Naive B cell (primary cell): Measurements from ENCODE around the gene ANKRD50. TPM values are rescaled to one million over a fixed set of nuclear protein-coding genes. Genes with fewer than 3 reads are reported as not detected.

Experiments
- ATAC-seq, 2 donors: fragments of 150-1000 bp; cut with Tn5 transposase; 2 replicates each; pipeline ENCODE4 v1.10.0; 2021; ENCODE audit warnings: low read depth in 2 of 2, mild to moderate bottlenecking in 2 of 2, moderate library complexity in 2 of 2
- DNase-seq: peaks from one replicate; pipeline ENCODE4 v3.0.0; 2022
- H3K27ac Mint-ChIP-seq, 6 donors: one replicate each; pipeline ENCODE4 v1.8.0; 2020 to 2022; ENCODE audit warnings: mild to moderate bottlenecking in 6 of 6, mixed read lengths in 6 of 6, moderate library complexity in 5 of 6, inconsistent platforms in 2 of 6
- H3K27me3 Mint-ChIP-seq, 3 donors: one replicate each; pipeline ENCODE4 v1.8.0; 2021 to 2022; ENCODE audit warnings: mixed read lengths in 3 of 3, mild to moderate bottlenecking in 1 of 3
- H3K36me3 Mint-ChIP-seq, 2 donors: one replicate each; pipeline ENCODE4 v1.8.0; 2020 to 2022; ENCODE audit warnings: mixed read lengths in 2 of 2, inconsistent platforms in 1 of 2, mild to moderate bottlenecking in 1 of 2
- H3K4me1 Mint-ChIP-seq, 3 donors: one replicate each; pipeline ENCODE4 v1.8.0; 2020 to 2022; ENCODE audit warnings: mixed read lengths in 3 of 3, inconsistent platforms in 1 of 3, mild to moderate bottlenecking in 1 of 3, moderate library complexity in 1 of 3
- H3K4me3 Mint-ChIP-seq, 8 donors: one replicate each; pipeline ENCODE4 v1.8.0; 2020 to 2022; ENCODE audit warnings: mild to moderate bottlenecking in 8 of 8, mixed read lengths in 8 of 8, moderate library complexity in 8 of 8, inconsistent platforms in 2 of 8
- H3K9me3 Mint-ChIP-seq, 7 donors: one replicate each; pipeline ENCODE4 v1.8.0; 2020 to 2022; ENCODE audit warnings: mixed read lengths in 7 of 7, mild to moderate bottlenecking in 5 of 7, inconsistent platforms in 2 of 7, moderate library complexity in 1 of 7
- polyA plus RNA-seq, 6 donors: library from polyadenylated mRNA; unstranded; fragments of 300-500 nt; fragmentation: Illumina TruSeq; gene quantifications; one replicate each; pipeline ENCODE4 v1.2.3, GENCODE V29; 2021; ENCODE audit warnings: low read depth in 6 of 6

The ANKRD50 gene
- polyA plus RNA-seq, 6 donors from 2014 or later, result 0.16 to 0.73 (median 0.35) TPM; not detected in 1

DNA sequence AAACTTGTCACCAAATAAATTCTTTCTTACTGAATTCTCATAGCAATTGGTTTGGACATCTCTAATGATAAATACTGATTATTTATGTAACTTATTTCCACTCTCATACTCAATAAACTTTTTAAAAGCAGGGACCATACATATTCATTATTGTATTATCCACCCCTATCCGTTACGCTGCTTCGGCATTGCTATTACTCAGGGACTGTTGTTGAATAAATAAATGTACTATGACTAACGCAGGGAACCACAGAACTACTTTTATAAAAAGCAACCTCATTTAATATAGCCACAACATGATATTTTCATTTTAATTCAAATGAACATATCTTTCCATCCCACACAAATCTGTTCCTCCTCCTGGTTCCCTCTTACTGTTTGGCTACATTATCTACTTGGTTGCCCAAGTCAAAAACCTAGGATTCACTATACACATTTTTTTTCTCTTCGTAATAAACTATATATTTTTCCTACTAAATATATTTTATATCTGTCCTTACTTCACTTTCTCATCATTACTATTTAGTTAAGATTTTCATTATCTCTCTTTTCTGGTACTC, 14.9 kb upstream of the ANKRD50 start:
- Mint-ChIP-seq H3K4me3 (no peak overlapping the region), H3K9me3 (no peaks in the 10 kb centered on the region), H3K36me3 (peaks cover 0 to 3% of the 10 kb centered on the region in 2 donors), H3K4me1 (no peaks in the 10 kb centered on the region), H3K27me3 (peaks cover 8 to 15% (median 11%) of the 10 kb centered on the region in 3 donors), H3K27ac (no peak overlapping the region)
- ATAC-seq (no peak), DNase-seq (no peak)

GRCh38 chr4:124726269-124726668, 13.7 kb upstream of the ANKRD50 start:
- no peak overlapping the region for H3K4me3 Mint-ChIP-seq
- peaks cover 8 to 15% (median 11%) of the 10 kb centered on the region in 3 donors for H3K27me3 Mint-ChIP-seq
- H3K9me3 Mint-ChIP-seq, result no peaks in the 10 kb centered on the region
- no peak for ATAC-seq
- H3K27ac Mint-ChIP-seq, result no peak overlapping the region
- DNase-seq, result no peak
- no peaks in the 10 kb centered on the region for H3K4me1 Mint-ChIP-seq
- H3K36me3 Mint-ChIP-seq, result peaks cover 0 to 3% of the 10 kb centered on the region in 2 donors

DNA sequence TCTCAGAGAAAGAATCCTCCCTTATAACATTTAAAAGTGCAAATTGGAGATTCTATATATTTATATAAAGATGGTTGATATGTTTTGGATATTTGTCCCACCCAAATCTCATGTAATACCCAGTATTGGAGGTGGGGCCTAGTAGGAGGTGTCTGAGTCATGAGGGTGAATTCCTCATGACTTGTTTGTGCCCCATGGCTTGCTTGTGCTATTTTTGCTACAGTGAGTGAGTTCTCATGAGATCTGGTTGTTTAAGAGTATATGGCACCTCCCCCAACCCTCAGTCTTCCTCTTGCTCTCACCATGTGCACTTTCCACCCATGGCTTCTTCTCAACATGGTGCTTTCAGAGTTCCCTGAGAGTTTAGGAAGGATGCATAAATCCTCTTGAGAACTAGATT, 9.5 kb upstream of the ANKRD50 start:
- no peak for ATAC-seq
- no peak for DNase-seq

DNA sequence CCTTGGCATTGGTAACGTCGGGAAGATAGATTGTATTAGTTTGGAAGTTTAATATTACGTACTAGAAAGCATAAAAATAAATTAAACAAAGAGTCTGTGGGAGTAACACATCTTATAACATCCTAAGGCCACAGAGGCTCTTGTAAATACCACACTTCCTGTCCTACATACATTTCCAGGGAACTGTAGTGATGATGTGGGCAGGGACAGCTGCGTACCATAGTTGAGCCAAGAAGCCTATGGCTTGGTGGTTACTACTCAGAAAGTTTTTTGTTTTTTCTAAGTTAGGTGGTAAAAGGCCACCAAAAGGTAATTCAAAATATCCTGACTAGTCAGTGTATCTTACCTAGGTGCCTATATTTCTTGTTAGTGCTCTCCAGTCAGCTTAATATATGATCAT, 4.6 kb upstream of the ANKRD50 start:
- DNase-seq (no peak), ATAC-seq (no peak)
- Mint-ChIP-seq H3K4me1 (peaks cover 6 to 9% (median 7%) of the 10 kb centered on the region in 3 donors), H3K27me3 (no peaks in the 10 kb centered on the region), H3K36me3 (no peaks in the 10 kb centered on the region), H3K9me3 (no peaks in the 10 kb centered on the region), H3K4me3 (no peak overlapping the region), H3K27ac (no peak overlapping the region)

More for the DNA sequence above, 9.5 kb upstream of the ANKRD50 start:
- H3K36me3 Mint-ChIP-seq, result peaks cover 0 to 3% of the 10 kb centered on the region in 2 donors
- H3K4me1 Mint-ChIP-seq, result no peaks in the 10 kb centered on the region
- H3K27ac Mint-ChIP-seq, result no peak overlapping the region
- no peaks in the 10 kb centered on the region for H3K9me3 Mint-ChIP-seq
- peaks cover 0 to 11% (median 8%) of the 10 kb centered on the region in 3 donors for H3K27me3 Mint-ChIP-seq
- H3K4me3 Mint-ChIP-seq, result no peak overlapping the region

DNA sequence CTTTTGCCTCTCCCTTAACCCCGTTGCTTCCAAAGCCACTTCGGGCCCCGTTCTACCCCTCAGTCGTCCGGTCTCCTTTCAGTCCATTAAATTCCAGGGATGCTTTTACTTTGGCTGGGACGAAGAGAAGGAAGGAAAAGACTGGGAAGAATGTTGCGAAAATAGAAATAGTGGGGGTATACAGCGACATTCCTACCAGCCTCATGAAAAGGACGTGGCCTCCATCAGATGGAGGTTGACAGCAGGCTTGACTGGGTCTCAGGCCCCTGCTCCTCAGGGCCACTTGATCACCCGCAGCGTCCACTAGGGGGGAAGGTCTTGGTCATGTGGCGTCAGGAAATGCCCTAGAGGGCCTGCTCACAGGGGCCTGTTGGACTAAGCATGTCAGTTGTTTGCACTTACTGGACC, 657 bp upstream of the ANKRD50 start:
- ATAC-seq (no peak), DNase-seq (no peak)
- Mint-ChIP-seq H3K4me1 (peaks cover 6 to 9% (median 7%) of the 10 kb centered on the region in 3 donors), H3K27me3 (no peaks in the 10 kb centered on the region), H3K9me3 (no peaks in the 10 kb centered on the region), H3K4me3 (peak overlapping the region in 6 of 8 donors; percentile 86 to 96 (median 91)), H3K36me3 (no peaks in the 10 kb centered on the region), H3K27ac (peak overlapping the region in 5 of 6 donors; percentile 6 to 83 (median 78))

- peaks cover 6 to 9% (median 7%) of the 10 kb centered on the region in 3 donors for H3K4me1 Mint-ChIP-seq
- peak overlapping the region in 1 of 6 donors; percentile 83 for H3K27ac Mint-ChIP-seq
- ATAC-seq (peak; percentile 24 to 29), DNase-seq (peak; percentile 7)
- H3K9me3 Mint-ChIP-seq, result no peaks in the 10 kb centered on the region
- no peaks in the 10 kb centered on the region for H3K36me3 Mint-ChIP-seq
- H3K4me3 Mint-ChIP-seq, result no peak overlapping the region
- no peaks in the 10 kb centered on the region for H3K27me3 Mint-ChIP-seq
Observed at GRCh38 chr4:124711471-124712371, 811 bp downstream of the ANKRD50 start.

- Mint-ChIP-seq H3K9me3 (no peaks in the 10 kb centered on the region), H3K4me1 (peaks cover 6 to 9% (median 7%) of the 10 kb centered on the region in 3 donors), H3K36me3 (no peaks in the 10 kb centered on the region), H3K4me3 (no peak overlapping the region), H3K27me3 (no peaks in the 10 kb centered on the region), H3K27ac (no peak overlapping the region)
- DNase-seq, result no peak
- no peak for ATAC-seq
Observed at GRCh38 chr4:124710911-124711310, 1.6 kb downstream of the ANKRD50 start.

DNA sequence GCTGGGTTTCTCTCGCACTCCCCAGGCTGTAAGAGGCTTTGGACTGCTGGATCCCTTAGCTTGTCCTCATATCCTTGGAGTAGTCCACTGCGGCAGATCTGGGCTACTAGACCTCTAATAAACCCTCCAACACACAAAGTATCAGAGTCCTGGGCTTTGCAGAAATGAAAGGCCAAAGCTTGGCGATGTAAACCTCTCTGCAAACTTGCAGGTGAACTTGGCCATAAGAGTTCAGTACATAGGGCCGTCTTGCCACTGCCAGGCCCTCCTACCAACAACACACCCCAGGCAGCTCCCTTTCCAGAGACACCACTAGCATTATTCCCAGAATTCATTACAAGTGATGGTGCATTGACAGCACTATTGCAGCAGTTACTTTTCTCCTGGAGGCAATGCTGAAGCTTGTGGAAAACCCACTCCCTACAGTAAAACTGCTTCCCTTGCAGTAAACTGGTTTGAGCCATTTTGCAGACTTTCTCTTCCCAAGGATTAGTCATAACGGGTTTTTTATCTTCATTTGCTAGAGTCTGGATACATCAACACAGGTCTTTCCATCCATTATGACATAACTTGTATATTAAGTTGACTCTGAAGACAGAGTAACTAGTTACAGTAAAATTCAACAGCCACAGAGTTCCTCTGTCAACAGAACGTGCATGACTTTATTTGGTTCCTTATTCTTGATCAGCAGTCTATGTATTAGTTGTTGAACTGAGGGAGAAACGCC, 2.4 kb downstream of the ANKRD50 start:
- H3K36me3 Mint-ChIP-seq, result no peaks in the 10 kb centered on the region
- peaks cover 6 to 9% (median 7%) of the 10 kb centered on the region in 3 donors for H3K4me1 Mint-ChIP-seq
- ATAC-seq (no peak), DNase-seq (no peak)
- H3K27ac Mint-ChIP-seq, result peak overlapping the region in 1 of 6 donors; percentile 49
- no peak overlapping the region for H3K4me3 Mint-ChIP-seq
- H3K9me3 Mint-ChIP-seq, result no peaks in the 10 kb centered on the region
- H3K27me3 Mint-ChIP-seq, result no peaks in the 10 kb centered on the region

DNA sequence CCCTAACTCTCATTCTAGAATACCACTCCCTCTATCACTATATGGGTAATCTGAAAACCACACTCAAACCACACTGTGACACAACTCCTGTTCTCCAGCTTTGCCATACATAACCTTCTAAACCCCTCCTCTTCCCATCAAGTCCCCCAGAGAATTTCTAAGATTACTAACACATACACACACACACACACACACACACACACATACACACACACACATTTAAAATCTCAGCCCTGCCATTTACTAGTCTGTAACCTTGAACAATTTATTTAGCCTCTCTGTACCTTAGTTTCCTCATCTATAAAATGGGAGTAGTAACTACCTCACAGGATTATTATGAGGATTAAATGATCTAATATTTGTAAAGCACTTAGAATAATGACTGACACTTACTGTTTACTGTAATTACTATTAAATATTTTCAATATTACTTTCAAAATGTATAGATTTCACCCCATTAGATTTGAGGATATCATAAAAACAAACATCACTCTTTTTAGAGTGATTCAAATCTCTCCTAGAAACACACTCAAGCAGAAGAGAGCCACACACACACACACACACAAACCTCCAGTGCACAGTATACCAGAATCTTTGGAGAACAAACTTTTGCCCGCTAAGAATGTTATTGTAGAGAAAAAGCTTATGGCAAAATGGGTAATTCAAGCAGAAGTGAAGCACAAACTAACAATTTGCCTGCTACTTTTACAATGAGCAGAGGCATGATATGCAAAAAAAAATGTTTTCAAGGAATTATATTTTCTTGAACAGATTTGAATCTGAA, 3.8 kb downstream of the ANKRD50 start:
- Mint-ChIP-seq H3K4me1 (peaks cover 6 to 9% (median 8%) of the 10 kb centered on the region in 3 donors), H3K27me3 (no peaks in the 10 kb centered on the region), H3K27ac (no peak overlapping the region), H3K36me3 (no peaks in the 10 kb centered on the region), H3K4me3 (no peak overlapping the region), H3K9me3 (no peaks in the 10 kb centered on the region)
- no peak for ATAC-seq
- no peak for DNase-seq

DNA sequence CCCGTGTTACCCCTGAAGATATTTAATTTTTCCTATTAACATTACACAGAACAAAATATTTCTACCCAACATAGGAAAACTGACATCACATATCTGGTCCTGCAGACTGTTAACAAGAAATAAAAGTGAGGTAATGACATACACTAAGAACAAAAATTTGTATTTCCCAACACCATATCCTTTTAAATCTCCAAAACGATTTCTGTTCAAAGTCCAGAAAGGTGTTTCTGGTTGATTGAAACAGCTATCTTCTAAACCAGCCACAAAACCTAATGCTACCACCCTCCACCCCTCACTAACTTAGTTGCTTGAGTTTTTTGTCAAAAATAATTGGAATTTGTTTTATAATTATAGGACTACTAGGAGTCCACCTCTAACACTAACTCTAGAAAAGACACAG, 7.1 kb downstream of the ANKRD50 start:
- Mint-ChIP-seq H3K4me3 (no peak overlapping the region), H3K27ac (no peak overlapping the region), H3K36me3 (no peaks in the 10 kb centered on the region), H3K9me3 (no peaks in the 10 kb centered on the region), H3K27me3 (peaks cover 0 to 5% (median 0%) of the 10 kb centered on the region in 3 donors), H3K4me1 (peaks cover 5 to 14% (median 5%) of the 10 kb centered on the region in 3 donors)
- ATAC-seq (no peak), DNase-seq (no peak)

- Mint-ChIP-seq H3K4me3 (peak overlapping the region; percentile 3 to 76 (median 60)), H3K36me3 (no peaks in the 10 kb centered on the region)
Observed at GRCh38 chr4:124703154-124703553, 9.4 kb downstream of the ANKRD50 start.

DNA sequence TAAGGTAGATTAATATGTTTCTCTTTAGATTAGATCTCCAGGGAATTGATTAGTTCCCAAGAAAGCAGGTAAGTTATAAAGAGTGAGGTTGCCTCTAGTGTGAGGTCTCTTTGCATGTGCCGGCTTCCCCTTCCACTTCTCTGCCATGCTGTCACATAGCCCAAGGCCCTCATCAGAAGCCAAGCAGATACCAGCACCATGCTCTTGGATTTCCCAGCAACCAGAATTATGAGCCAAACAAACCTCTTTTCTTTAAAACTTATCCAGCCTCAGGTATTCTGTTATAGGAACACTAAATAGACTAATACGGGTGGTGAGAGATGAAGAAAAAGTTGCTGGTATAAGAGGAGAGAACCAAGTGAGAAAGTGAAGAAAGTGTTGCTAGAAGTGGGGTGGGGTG, 15.1 kb downstream of the ANKRD50 start:
- Mint-ChIP-seq H3K9me3 (peaks cover 0 to 6% (median 4%) of the 10 kb centered on the region in 7 donors), H3K36me3 (no peaks in the 10 kb centered on the region), H3K4me3 (no peak overlapping the region), H3K4me1 (no peaks in the 10 kb centered on the region), H3K27ac (no peak overlapping the region), H3K27me3 (no peaks in the 10 kb centered on the region)
- ATAC-seq, result no peak
- no peak for DNase-seq

More at GRCh38 chr4:124703154-124703553, 9.4 kb downstream of the ANKRD50 start:
- ATAC-seq, result peak; percentile 96 to 99
- Mint-ChIP-seq H3K27ac (peak overlapping the region in 2 of 6 donors; percentile 11 to 27), H3K4me1 (peaks cover 5 to 14% (median 5%) of the 10 kb centered on the region in 3 donors), H3K27me3 (peaks cover 0 to 5% (median 0%) of the 10 kb centered on the region in 3 donors), H3K9me3 (peaks cover 0 to under 1% (median 0%) of the 10 kb centered on the region in 7 donors)
- DNase-seq, result peak; percentile 38

DNA sequence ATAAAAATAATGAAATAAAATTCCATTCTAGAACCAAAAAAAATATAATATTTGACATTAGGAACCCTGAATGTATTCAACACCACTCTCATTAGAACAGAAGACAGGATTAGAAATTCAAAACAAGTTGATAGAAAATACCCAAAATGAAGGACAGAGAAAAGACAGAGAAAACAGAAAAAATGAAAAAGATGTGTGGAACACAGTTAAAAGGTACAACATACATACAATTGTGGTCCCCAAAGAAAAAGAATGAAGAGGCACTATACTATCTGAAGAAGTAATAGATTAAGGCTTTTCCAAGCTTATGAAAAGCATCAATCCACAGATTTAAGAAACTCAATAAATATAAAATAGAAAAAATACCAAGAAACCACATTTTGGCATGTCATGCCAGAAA, 16.4 kb downstream of the ANKRD50 start:
- H3K27me3 Mint-ChIP-seq, result no peaks in the 10 kb centered on the region
- no peaks in the 10 kb centered on the region for H3K4me1 Mint-ChIP-seq
- H3K9me3 Mint-ChIP-seq, result peaks cover 0 to 6% (median 4%) of the 10 kb centered on the region in 7 donors
- ATAC-seq (no peak), DNase-seq (no peak)
- no peak overlapping the region for H3K27ac Mint-ChIP-seq
- H3K4me3 Mint-ChIP-seq, result no peak overlapping the region
- no peaks in the 10 kb centered on the region for H3K36me3 Mint-ChIP-seq
